GM18498 (cell line): ENCODE results near the gene KIF23.

Experiments used
- ATAC-seq: cut with Tn5 transposase; IDR thresholded peaks from one replicate; pipeline ENCODE4 v1.9.1; 2021; ENCODE audit warnings: mild to moderate bottlenecking, moderate library complexity; ENCODE audit not compliant: unreplicated experiment

The KIF23 gene

GRCh38 chr15:69486481-69487110 lies 72.4 kb downstream of the KIF23 start:
- no peak for ATAC-seq

DNA sequence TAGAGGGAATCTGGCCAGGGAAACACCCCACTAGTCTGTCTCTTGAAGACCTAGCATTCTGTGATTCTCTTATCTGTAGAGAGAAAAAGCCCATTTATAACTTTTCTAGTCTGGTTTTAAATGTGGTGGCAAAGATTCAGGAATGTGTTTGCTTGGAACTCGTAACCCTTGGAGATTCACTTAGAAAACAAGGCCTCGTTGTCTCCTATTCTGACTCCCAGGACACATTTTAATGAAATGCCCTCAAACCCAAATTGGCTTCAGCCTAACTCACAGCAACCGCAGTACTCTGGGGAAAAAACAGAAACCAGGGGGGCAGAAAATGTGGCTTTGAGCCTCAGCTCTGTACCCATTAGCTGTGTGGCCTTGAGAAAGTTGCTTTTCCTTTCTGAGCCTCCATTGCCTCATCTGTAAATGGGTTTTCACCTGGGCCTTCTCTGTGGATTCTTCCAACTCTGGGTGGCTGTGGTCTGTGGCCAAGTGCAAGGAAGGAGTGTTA lies 75.0 kb downstream of the KIF23 start:
- no peak for ATAC-seq

DNA sequence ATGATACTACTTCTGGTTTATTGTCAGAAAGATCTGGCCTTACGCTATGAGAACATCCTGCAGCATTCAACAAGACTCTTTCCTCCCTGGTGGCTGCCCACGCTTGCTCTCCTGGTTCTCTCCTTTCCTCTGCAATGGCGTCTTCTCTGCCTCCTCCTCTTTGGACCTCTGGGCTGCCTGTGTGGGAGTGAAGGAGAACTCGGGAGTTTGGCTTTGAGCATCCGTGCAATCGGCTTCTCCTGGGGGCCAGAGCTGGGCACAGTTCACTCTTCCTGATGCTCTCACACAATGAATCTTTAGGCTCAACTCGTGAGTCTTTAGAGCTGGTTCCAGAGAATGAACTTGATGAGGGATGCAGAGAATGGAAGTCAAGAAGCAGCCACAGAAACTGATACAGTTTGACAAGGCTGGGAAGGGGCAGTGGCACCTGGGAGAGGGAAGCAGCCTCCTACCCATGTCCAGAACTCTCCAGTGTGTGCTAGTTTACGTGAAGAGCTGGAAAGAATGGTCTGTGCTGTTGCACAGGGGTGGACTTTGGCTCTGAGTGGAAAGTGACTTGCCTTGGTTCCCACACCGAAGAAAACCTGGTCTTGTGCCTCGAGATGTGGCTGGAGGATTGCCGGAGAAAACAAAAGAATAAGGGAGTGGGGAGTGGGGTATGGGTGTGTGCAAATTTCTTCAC lies 76.3 kb downstream of the KIF23 start:
- ATAC-seq = no peak

DNA sequence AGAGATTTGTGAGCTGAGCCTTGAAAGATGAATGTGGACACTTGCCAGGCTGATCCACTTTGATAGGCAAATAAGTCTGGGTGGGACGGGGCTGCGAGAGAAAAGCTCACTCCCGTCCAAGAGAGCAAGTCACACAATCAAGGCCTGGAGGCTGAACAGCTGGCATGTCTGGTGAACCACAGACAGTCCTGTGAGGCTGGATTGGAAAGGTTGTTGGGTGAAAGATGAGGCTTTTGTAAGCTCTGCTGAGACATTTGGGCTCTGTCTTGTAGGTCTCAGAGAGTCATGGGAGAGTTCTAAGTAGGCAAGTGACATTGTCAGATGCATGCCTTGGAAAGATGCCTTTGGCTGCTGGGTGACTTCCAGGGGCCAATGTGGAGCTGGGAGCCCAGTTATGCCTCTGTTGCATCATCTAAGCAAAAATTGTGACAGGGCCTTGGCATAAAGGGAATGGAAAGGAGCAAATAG lies 76.9 kb downstream of the KIF23 start:
- ATAC-seq = no peak

GRCh38 chr15:69493406-69493805 lies 79.3 kb downstream of the KIF23 start:
- no peak for ATAC-seq

- ATAC-seq = no peak
These were observed 81.9 kb downstream of the KIF23 start for GRCh38 chr15:69496001-69496400.

GRCh38 chr15:69497076-69497475 lies 82.9 kb downstream of the KIF23 start:
- no peak for ATAC-seq

DNA sequence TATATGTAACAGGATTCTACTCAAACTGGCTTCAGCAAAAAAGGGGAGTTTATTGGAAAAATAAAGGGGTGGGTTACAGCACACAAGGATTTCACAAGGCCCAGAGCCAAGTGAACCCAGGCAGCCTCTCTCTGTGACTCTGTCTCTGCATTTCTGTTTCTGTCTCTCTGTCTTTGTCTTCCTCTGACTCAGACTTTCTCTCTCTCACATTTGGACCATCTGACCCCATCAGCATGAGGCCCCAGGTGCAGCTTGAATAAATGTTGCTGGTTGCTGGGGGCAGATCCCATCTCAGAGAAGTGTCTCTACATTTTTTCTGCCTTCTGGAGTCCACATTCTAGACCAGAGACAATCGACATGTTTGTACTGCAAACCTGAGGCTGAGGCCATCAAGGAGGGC lies 83.5 kb downstream of the KIF23 start:
- ATAC-seq = no peak
